Measurements from ENCODE around the gene ZNF865.
A peak's percentile ranks its signal among the peaks of the same experiment; 100 is the strongest.

Gene ZNF865

DNA sequence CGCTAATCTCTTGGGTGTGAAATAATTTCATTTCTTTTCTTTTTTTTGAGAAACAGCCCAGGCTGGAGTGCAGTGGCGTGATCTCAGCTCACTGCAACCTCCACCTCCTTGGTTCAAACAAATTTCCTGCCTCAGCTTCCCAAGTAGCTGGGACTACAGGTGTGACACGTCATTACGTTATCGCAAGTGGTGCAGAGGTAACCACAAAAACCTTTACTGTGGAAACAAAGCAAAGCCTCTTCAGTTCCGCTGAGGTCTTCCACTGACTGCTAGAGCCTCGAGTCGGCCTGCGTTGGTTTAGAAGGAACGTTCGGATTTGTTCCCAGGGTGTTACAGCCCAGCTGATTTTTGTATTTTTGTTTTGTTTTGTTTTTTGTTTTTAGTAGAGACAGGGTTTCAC lies 20.9 kb downstream of the ZNF865 start:
- DNase-seq, result no peak

DNA sequence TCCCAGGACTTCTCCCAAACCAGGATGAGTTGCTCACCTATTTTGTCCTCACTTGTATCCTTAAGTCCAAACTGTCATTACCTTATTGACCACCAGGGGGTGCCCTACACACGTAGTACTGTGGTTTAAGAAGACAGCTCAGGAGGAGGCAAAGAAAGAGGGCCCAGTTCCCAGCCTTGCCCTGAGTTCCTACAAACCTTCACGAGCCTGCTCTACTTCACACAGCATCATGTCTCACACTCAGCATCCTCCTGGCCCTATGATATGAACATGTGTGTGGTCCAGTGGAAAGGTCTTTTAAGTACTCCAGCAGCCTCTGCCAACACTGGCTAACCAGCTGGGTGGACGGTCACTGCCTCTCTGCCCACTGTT lies 27.0 kb downstream of the ZNF865 start:
- peak; percentile 90 for DNase-seq

DNA sequence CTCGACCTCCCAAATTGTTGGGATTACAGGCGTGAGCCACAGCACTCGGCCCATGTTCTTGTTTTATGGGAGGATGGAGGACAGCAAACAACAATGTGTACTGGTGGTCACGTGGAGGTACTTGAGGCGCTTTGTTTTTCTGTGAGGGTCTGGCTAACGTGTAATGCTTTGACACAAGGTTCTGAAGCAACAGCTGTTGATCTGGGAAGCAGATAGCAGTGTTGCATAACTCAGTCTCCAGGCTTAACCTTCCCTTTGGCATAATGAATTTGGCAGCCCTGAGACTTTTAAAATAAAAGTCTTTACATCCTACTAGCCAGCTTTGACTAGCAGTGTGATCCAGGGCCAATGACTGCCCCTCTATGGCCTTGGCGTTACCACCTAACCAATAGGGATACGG lies 28.4 kb downstream of the ZNF865 start:
- peak; percentile 11 for DNase-seq

DNA sequence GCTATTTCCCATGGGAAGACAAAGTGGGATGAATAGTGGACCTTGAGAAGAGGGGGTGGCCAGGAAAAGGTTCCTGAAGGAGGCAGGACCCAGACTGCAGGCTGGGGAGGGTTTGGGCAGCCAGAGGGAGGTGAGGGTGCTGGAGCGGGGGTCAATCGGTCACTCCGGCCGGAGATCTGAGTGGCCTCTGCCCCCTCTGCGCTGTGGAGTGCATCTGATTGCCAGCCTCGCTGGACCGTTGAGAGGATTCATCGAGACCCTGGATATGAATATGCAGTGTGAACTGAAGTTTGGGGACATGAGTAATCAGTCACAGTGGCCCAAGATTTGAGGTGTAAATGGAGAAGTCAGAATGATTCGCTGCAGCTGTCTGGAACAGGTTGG lies 29.9 kb downstream of the ZNF865 start:
- no peak for DNase-seq

DNA sequence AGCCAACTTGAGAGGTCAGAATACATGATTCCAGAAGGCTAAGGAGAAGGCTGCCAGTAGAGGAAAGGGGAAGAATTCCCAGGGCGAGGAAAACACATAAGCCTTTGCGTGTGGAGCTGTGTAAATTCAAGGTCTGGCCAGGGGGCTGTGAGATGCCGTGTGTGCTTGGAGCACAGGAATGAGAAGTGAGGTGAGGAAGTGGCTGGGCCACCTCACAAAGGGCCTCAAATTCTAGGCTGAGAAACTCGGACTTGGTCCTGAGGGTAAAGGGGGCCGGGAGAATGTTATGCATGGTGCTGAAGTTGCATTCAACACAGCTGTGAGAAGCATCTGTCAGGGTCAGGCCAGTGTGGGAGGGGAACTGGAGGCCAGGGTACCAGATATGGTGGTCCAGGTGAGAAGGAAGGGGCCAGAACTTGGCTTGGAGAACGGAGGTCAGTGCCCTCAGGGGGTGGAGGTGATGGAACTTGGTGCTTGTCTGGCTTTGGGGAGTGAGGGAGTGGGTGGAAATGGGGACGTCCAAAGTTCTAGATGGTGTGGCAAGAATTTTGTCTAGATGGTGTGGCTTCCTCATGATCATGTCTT lies 30.5 kb downstream of the ZNF865 start:
- DNase-seq, result no peak

DNA sequence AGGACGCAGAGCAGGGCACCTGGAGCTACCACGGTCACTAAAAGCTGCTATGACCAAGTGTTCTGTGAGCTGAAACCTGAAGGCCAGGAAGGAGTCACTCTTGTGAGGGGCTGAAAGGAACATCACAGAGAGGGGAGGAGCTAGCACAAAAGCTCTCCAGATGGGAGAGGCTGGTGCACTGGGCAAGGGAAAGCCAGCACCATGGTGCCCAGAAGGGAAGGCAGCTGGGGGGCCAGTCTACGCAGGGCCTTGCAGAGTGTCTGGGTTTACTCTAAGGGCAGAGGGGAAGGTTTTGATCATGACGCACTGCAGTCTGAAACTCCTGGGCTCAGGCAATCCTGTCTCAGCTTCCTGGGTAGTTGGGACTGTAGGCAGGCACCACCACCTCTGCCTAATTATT lies 31.3 kb downstream of the ZNF865 start:
- DNase-seq, result no peak

DNA sequence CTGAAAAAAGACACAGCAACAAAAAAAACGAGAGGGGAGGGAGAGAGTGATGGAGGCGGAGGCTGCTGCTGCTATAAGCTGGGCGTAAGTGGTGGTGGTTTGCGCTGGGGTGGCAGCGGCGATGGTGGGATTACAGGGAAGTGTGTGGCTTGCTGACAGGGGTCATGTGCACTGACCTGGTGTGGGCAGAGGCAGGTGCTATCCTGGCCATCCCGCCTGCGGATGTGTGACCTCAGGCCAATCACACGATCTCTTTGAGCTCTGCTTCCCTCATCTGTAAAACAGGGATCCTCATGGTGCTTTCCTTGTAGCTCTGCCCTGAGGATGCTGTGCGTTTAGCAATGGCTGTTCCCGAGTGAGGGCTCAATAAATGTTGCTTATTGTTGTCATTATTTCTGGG lies 32.1 kb downstream of the ZNF865 start:
- no peak for DNase-seq

DNA sequence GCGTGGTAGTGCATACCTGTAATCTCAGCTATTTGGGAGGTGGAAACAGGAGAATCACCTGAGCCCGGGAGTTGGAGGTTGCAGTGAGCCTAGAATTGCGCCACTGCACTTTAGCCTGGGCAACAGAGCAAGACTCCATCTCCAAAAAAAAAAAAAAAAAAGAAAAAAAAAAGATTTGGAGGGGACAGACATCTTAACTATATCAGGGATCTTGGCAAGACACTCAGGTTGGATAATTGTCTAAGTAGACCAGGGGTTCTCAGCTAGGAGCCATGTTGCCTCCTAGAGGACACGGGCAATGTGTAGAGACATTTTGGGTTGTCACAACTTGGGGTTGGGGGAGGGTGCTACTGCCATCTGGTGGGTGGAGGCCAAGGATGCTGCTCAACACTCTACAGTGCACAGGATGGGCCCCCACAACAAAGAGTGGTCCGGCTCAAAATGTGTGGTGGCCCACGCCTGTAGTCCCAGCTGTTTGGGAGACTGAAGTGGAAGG lies 33.5 kb downstream of the ZNF865 start:
- no peak for DNase-seq

DNA sequence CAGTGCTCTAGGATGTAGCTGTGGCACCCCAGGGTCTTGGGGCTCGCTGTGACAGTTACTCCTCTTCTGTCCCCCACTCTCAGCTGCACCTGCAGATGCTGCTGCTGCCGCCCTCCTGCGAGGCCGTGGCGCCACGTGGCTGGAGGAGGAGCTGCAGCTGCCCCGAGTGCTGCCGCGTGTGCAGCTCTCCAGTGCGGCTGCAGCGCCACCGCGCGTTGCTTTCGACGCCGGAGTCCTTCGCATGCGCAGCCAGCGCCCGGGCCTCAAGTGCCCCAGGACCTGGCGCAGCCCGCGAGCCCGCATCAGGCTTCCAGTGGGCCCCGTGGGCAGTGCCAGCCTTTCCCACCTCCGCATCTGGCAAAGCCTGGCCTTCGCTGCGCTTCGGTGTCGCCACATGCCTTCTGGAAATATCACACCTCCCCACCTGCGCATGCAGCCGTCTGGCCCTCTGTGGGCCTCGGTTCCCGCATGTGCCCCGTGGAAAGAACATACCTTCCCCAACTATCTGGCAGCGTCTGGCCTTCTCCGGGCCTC lies 34.7 kb downstream of the ZNF865 start:
- DNase-seq, result peak; percentile 47

DNA sequence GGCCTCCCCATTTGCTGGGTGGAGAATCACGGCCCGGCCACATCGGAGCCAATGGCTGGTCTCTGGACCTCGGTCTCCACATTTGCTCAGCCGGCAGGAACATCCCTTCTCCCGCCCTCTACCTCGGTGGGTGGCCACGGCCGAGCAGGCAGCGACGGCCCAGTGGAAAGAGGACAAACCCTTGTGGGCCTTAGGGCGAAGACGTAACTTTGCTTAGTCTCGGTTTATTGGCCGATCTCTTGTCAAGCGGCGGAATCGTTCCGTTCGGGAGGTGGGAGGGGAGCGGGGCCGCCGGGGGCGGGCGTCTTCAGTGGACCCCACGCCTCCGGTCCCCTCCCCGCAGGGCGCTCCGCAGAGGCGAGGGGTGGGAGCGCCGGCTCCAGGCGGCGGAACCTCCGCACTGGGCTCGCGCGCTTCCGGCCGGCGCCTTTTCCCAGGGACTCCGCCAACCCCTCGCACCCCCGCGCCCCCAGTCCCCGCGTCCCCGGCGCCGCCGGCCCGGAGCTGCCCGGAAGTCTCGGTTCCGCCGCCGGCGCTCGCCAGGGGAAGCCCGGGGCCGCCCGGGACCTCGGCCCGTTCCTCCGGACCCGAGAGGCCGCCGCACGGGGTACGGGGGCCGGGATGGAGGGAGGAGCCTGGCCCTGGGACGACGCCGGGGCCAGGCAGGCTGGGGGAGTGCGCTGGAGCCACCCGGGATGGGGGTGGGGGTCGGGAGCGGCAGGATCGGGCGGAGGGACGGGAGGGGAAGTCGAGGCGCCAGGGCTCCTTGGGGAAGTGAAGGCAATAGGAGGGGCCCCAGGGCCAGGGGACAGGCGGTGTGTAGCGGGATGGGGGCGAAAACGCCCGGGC lies 35.4 kb downstream of the ZNF865 start, which contains the start of gene ZNF580:
TSS of gene ZNF580 (plus strand) at position 426 of the 849 bp plus-strand sequence. CDS start 1,507 bp downstream, outside the sequence.
- peak; percentile 47 for DNase-seq

DNA sequence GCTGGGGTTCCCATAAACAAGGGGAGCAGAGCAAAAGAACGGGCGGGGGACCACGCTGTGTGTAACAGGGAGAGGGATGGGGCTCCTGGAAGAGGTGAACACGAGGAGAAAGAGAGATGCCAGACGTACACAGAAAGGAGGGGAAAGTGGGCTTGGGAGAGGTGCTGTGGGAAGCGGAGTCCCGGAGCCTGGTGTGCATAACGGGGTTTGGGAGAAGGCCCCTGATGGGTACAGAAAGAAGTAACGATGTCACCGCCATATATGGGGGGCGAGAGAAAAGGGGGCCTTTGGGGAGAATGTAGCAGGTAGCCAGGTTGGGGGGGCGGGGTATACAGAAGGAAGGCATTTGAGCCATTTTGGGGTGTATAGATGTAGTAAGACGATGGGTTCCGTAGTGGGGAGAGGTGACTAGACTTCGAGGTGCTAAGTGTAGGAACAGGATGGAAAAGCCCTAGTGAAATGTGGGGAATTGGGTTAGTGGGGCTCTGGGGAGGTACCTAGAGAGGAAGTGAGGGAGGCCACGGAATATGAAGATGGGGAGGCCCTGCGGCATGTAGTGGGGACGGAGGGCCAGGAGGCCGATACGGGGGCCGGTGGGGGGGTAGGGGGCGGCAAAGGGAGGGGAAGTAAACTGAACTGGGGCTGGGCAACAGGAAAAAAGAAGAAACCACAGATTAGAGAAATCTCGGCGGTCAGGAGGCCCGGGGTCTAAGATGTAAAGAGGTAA lies 36.1 kb downstream of the ZNF865 start:
- DNase-seq, result no peak

DNA sequence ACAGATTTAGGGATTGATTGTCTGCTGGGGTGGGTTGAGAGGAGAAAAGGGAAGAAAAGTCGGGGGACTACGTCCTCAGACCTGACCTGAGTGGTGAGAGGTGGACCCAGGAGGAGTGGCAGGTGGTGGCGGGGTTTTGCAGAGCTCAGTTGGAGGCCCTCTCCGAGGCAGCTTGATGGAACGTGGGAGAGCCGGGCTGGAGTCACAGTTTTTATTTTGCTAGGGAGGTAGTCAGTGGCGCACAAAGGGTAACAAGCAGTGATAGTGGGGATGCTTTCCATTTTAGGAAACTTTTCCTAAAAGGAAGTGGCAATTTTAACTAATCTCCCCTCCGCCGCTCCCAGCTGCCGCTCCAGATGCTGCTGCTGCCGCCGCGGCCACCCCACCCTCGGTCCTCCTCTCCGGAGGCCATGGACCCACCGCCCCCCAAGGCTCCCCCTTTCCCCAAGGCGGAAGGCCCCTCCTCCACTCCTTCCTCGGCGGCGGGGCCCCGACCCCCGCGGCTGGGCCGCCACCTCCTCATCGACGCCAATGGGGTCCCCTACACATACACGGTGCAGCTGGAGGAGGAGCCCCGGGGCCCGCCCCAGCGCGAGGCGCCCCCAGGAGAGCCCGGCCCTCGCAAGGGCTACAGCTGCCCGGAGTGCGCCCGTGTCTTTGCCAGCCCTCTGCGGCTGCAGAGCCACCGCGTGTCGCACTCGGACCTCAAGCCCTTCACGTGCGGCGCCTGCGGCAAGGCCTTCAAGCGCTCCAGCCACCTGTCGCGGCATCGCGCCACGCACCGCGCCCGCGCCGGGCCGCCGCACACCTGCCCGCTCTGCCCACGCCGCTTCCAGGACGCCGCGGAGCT lies 36.9 kb downstream of the ZNF865 start:
- no peak for DNase-seq

DNA sequence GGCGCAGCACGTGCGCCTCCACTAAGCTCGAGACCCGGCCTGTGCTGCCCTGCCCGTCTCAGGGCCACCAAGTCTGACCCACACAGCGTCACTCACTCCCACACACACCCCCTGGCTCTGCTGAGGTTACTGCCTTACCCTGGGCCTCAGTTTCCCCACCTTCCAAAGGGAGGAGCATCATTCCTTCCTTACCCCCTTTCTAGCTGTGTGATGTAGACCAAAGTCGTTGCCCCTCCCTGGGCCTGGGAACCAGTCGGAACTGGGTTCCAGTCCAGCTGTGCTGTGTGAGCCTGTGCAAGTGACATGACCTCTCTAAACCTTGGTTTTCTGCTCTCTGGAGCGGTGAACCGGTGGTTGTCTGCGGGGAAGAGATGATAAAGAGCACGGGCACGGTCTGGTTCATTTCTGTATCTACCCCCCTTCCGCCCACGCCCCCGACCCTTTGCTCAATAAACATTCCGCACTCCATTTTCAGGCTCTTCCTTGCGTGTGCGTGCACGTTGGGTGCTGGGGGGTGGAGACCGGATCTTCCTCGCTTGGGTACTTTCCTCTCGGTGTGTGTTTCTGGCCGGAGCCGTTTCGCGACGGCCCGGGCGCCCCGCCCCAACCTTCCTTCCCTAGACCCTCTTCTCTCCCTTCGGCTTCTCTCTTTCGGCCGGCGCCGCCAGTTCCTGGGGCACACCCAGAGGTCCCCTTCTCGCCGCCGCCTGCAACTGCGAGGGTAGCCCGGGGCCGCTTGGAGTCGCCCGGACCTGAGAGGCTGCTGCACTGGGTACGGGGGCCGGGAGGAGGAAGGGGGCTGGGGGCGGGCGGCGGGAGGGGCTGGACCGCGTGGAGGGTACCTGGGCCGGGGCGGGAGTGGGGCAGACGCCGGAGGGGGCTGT lies 37.8 kb downstream of the ZNF865 start, which contains the start of gene ZNF581:
TSS of gene ZNF581 (plus strand) at position 647 of the 884 bp plus-strand sequence. CDS start 923 bp downstream, outside the sequence.
- peak; percentile 55 for DNase-seq

DNA sequence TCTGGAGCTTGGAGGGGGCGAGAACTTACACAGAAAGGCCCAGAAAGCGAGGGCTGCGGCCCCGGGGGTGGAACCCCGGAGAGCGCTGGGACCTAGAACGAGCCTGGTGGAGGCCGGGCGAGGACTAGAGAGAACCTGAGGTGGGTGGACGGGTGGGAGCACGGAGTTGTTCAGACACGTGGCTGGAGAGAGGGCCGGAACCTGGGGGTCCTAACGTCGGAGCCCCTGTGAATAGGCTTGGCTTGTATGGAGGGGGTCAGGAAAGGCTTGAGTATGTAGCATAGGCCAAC lies 38.4 kb downstream of the ZNF865 start:
- DNase-seq, result no peak

DNA sequence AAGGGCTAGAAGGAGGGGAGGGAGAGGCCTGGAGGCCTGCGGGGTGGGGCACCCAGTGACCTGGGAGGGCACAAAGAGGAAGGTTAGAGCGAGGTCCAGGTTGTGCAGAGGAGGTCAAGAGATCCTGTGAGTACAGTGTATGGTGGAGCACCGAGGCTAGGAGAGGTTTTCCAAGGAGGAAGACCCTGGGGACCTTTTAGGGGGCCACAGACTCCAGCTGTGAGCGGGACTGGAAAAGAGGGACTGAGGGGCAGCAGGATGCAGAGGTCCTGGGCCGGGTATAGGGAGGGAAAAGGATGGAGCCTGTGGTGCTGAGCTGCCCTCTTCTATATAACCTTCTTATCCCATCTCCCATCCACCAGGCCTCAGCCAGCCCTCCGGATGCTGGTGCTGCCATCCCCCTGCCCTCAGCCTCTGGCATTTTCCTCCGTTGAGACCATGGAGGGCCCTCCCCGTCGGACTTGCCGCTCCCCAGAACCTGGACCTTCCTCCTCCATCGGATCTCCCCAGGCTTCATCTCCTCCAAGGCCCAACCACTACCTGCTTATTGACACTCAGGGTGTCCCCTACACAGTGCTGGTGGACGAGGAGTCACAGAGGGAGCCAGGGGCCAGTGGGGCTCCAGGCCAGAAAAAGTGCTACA lies 38.9 kb downstream of the ZNF865 start:
- no peak for DNase-seq

DNA sequence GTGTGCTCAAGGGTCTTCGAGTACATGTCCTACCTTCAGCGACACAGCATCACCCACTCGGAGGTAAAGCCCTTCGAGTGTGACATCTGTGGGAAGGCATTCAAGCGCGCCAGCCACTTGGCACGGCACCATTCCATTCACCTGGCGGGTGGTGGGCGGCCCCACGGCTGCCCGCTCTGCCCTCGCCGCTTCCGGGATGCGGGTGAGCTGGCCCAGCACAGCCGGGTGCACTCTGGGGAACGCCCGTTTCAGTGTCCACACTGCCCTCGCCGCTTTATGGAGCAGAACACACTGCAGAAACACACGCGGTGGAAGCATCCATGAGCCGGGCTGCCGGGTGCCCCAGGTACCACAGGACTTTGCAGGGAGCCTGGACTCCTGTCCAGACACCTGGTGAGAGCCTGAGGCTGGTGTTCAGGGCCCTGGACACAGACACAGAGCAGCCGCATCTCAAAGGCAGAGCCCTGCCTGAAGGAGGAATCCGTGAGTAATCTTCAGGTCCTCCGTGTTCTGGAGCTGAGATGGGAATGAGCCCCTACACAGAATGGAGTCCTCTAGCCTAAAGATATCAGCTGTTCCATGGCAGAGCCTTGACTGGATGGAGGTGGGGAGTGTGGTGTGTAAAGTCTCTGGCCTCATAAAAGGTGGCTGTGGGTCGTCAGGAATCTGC lies 39.5 kb downstream of the ZNF865 start:
- no peak for DNase-seq

DNA sequence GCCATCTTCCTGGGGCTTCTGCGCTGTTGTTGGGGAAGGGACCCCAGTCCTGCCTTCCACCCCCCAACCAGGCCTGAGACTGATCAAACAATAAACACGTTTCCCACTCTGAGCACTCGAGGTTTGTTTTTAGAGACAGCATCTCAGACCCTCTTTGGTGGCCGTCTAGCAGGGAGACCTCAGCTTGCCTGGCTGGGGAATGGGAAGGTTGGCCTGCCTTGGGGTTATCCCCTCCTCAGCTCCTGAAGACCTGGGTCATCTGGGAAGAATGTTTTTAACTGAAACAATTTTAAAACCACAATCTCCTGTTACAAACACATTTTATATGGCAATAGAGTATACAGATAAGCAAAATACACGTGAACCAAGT lies 40.0 kb downstream of the ZNF865 start:
- DNase-seq, result no peak

DNA sequence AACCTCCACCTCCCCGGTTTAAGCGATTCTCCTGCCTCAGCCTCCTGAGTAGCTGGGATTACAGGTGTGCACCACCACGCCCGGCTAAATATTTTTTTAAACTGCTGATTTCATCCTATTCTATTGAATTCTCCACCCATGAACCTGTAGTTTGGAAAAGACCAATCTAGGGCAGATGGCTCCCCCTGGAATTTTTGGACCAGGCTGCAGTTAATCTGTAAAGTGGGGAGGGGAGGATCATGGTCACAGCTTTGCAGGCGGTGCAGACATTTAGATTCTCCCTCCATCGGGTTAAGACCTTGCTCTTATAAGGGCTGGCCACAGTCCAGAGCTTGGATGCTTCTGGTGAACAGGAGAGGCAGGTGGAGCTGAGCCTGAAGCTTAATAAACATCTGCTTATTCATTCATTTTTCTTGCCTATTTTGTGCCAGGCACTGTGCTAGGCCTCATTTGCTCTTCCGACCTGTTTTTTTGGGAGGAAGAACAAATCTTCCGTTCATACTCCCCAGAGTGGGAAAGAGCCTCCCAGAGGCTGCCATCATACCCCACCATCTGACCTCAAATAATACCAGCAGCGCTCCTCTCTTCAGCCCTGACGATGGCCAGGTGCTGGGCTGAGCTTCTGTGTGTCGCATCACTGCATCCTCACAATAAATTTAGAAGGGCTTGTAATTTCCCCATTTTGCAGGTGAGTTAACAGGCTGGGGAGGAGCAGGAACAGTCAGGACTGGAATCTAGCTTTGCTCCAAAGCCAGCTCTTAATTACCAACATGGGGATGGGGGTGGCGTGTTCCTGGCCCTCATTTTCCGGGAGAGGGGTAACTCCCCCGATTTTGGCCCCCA lies 41.7 kb downstream of the ZNF865 start:
- DNase-seq, result no peak
